GM19043 (cell line): ENCODE results near the gene LRP8.
"Not testable (repeated sequence)": the region's sequence is repeated elsewhere in the genome, so short reads cannot be mapped to it uniquely, and the experiment has no call there.

Experiments used
- ATAC-seq: cut with Tn5 transposase; IDR thresholded peaks from one replicate; pipeline ENCODE4 v1.9.1; 2021; ENCODE audit warnings: low read depth; ENCODE audit not compliant: unreplicated experiment

Gene LRP8

DNA sequence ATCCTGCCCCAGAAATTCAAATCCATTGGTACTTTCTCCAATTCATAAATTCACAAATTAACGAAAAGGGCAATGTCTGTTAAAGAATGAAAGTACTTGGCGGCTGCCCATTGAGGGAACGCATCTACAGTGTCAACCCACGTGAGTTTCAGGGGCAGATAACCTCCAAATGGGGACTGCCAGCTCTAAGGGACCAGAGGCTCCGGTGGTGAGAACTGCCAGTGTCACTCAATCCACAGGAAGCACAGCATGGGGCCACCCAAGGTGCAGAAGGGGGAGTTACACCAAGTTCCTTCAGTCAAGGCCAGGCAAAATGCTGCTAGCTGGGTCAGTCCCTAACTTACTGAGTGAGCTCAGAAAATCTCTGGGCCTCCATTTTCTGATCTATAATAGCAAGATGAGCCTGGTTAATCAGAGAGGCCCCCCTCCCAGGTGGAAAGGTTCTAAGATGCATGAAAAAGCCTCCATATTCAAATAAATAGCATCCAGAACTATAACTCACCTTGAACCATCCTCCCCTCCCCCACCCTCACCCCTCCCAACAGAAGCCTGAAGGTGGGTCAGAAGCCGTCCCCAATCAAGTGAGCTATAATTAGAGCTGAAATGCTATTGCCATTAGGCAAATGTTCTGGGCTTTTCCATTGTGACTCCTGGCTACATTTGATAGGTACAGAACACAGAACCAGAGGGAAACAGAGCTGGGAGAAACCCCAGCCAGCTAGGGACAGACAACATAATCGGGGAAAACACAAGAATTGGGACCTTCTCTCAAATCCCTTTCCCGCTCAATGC lies 41.7 kb downstream of the LRP8 start:
- no peak for ATAC-seq

DNA sequence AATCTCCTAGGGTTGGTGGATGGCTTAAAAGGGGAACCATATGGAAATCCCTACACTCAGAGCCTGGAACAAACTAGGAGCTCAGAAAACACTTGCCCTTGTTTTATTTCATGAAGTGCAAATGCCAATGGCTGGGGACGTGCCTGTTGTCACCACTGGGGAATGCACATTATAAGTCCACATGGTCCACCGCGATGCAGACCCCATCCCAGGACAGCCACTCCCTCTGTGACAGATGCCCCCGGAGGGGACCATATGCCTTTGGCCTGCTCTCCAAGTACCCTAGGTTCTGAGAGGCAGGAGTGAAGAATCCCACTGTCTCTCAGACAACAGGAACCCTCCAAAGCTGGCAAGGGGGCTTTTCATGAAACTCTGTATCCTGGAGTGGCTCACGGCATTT lies 42.3 kb downstream of the LRP8 start:
- ATAC-seq: no peak

DNA sequence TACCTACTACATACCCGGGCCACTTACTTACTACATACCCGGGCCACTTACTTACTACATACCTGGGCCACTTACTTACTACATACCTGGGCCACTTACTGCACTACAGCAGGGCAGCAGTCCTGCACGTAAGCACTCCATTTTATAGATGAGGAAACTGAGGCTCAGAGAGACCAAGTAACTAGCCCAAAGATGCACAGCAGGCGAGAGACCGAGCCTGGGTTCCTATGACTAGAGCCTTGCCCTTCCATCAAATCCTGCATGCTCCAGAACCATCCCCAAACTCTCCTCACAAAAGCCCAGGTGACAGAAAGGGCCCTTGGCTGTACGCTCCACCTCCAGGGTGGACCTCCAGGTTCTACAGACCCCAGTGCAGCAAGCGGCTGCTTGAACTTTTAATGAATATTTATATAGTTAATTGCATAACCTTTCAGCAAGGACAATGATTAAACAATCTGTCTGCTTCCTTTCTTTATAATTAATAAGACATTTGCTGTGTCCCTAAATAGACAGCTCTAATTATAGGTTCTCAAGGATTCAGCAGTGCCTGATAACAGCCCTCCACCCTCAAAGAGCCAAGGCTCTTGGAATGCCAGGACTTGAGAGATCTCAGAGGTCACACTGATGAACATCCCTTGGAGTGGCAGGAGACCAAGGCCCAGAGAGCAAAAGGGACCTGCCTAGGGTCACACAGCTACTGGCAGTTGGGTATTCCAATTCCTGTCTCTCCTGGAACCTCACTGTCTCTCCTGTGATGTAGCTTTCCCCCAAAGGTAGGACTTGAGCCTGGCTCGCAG lies 43.4 kb downstream of the LRP8 start:
- ATAC-seq: no peak

DNA sequence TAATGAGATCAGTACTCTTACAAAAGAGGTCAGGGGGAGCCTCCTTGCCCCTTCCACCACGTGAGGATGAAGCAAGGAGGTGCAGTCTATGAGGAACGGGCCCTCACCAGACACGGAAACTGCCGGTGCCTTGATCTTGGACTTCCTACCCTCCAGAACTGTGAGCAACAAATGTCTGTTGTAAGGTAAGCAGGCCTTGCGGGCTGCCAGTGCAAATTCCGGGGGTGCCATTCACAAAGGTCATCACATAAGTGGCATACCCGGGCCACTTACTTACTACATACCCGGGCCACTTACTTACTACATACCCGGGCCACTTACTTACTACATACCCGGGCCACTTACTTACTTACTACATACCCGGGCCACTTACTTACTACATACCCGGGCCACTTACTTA lies 44.7 kb downstream of the LRP8 start:
- ATAC-seq: not testable (repeated sequence)

DNA sequence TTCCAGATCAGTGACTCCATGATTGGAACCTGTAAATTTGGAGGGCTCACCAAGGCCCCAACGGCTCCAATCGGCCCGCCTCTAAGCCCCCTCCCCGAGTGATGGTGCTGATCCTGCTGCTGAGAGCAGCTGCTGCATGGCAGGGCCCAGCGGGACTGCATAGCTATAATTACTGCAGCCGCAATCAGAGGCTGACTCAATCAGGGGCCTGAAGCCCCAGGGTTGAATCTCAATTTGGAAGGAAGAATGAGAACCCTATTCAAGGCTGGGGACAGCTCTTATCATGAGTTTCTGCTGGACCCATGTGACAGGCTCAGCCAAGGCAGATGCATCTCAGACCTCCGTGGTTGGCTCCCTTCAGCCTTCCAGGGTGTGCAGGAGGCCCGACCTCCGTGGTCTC lies 46.7 kb downstream of the LRP8 start:
- ATAC-seq: no peak

DNA sequence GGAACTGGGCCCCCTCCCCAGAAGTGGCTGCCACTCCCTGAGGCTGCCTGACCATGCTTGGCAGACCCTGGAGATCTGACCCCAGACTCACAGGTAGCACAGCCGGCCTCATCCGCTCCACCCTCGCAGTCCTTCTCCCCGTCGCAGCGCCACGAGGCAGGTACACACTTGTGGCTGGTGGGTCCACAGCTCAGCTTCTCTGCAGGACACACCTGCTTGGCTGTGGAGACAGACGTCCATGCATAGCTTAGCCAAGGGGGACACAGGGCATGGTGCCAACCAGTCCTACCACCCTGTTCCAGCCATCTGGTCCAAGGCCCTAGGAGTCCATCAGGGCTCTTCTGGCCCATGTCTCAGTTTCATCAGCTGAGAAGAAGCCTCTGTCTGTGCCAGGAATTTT lies 47.4 kb downstream of the LRP8 start:
- no peak for ATAC-seq

DNA sequence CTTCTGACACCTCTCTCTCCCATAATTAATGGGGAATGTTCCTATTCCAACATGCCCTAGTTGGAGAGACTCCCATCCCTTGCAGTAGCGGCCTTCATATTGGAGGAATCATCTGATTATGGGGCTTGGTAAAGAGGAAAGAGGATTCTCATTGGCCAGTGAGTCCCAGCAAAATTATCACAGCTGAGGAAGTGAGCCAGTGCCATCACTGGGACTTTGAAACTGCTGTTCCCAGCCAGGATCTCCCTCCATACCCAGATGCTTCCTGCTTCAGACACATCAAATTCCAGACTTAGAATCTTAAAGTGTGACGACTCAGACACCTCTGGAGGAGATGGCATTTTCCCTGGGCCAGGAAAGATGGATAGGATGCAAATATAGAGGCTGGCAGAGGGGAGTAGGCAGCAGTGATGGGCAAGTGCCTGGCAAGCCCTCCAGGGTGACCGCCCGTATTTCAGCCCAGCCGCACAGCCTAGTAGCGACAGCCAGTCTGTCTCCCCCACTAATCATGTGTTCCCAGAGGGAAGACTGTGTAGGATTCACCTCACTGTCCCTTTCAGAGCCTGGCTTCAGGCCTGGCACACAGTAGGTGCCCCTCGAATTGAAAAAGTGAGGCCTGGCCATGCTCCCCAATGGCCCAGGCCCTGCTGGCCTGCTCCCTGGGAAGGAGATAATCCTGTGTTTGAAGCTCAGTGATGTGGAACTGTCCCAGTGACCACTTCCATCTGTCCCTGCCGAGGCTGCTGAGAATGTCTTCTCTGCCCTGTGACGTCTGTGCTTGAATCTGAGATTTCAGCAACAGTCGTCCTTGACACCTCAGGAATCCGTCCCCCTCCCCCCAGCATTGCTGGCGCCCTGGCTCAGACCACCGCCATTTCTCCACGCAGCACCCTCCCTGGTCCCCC lies 48.3 kb downstream of the LRP8 start:
- no peak for ATAC-seq

DNA sequence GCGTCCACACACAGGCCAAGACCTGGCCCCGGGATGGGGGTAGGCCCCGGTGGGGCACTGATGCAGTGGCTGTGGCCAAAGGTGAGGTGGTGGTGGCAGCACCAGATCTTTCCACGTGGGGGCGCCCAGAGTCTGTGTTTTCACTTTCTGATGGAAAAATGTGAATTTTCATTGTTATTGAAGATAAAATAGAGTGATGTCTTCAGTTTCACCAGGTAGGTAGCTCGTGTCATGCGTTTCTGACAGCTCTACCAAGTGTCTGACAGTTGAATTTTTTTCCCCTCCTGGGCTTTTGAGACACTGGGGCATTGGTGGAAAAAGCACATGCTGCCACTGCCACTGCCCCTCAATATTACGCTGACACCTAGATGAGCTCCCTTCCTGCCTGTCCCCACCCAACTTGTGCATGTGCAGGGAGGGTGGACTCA lies 49.6 kb downstream of the LRP8 start:
- ATAC-seq: no peak

DNA sequence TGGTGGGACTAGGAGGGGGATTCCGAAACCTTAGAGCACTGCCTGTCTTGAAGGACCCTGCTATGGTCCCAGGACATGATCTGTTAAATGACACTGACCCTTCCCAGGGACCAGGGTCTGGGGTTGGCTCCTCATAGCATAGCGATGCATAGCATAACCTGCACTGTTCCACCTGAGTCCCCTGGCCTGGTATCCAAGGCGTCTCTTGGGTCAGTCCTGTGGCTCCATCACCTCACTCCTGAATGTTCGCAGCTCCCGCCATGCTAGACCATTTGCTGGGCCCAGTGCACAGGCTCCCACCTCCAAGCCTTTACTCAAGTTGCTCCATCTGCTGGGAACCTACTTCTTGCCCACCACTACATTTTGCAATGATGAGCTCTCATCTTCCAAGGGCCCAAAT lies 50.5 kb downstream of the LRP8 start:
- ATAC-seq: no peak

DNA sequence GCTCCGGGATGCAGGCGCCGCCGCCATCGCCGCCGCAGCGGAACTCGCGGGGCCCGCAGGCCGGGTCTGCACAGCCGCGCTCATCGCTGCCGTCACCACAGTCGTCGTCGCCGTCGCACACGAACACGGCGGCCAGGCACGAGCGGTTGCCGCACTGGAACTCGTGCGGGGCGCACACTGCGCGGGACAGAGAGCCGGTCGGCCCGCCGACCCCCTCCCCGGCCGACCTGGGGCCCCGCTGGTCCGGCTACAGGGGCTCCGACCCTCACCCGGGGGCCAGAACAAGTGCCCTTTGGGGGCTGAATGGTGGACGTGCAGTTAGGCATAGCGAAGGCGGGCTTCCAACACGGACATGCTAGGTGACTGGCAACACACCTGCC lies 51.0 kb downstream of the LRP8 start:
- no peak for ATAC-seq

DNA sequence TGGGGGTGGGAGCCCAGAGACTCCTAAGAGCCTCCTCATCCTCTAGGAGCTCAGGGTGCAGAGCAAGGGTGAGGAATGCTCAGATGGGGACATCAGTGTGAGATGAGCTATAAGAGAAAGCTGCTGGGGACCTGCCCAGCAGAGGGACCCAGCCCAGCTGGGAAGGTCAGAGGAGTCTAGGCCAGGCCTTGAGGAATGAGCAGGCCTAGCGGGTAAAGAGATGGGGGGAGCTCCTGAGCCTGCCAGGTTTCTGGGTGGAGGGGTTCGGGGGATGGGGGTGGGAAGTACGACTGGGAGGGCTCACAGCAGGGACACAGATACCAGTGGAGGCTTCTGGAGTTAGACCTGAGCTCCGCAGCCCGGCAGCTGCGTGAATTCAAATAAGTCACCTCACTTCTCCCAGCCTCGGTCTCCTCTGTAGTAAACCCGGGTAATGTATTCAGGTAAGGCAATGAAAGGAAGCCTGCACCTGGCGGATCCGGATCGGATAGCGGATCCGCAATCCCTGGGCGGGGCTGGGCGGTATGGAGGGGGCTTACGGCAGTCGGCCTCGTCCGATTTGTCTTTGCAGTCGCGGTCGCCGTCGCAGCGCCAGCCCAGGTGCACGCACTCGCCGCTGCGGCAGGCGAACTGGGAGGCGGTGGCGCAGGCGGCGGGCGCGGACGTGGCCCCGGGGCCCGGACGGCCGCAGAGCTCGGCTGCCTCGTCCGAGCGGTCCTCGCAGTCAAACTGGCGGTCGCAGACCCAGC lies 51.5 kb downstream of the LRP8 start:
- no peak for ATAC-seq

DNA sequence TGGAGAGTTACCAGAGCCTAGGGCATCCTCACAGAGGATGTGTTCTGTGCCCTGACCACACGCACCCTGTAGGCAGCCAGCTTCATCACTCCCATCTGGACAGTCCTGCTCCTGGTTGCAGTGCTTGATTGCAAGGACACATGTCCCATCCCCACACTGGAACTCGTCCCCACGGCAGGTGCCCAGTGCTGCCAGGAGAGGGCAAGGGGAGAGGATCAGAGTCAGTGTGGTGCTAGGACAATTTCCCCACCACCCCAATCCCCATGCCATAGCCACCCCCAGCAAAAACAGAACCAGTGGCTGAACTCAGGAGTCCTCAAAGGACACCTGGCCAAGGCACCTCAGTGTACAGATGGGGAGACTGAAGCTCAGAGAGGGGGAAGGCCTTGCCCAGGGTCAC lies 52.3 kb downstream of the LRP8 start:
- ATAC-seq: no peak

DNA sequence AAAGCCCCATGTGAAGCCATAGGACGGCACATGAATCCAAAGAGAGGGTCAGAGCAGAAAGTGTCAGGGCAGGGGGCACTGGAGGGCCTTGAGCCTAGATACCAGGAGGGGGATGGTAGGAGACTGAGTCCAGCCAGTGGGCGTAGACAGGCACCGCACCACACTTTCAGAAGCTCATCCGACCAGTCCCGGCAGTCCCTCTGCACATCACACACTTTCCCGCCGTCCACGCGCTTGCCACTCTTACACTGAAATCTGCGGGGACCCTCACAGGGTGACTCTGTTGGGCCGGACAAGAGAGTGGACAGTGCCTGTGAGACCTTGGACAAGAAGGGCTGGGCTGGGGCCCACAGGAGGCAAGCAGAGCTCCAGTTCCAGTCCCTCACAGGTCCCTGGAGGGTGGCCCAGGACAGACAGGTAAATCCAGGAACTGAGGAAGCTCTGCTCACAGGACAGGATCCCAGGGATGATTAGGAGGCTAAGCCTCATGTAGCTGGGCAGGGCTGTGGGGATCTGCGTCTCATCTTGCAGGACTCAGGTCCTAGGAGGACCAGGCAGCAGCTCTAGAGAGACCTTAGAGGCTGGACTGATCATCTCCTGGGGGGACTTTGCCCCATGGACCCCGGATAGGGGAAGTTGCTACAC lies 53.2 kb downstream of the LRP8 start:
- no peak for ATAC-seq

DNA sequence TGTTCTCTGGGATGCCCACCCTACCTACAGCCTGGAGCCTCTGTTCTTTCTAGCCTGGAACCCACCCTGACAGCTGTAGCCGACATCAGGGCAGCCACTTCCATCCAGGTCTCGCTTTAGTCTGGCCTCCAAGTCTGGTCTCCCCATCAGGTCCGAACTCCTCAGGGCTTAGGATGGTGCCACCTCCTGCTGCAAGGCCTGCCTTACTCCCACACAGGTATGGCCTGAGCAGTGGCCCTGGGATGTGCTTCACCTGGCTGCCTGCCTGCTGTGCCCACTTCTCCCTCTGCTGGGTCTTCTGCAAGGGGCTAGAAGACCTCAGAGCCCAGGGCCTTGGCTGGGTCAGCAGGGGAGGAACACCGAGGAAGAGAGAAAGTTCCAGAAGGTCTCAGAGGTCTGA lies 53.8 kb downstream of the LRP8 start:
- ATAC-seq: no peak

DNA sequence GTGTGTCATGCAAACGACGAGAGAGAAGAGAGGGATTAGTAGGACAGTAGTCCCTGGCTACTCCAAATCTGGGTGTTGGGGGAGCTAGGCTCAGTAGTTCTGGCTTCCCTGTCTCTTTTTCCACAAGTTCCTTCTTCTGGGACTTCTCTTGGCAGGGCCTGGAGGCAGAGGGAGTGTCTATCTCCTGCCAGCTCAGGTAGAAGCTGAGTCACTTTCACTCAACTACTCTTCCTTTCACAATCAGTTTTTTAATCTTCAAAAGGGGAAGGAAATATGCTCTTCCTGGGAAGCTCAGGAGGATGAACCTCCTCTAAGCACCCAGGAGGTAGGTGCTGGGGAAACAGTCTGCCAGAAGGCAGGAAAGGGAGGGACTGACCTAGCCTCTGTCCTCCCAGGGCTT lies 54.3 kb downstream of the LRP8 start:
- no peak for ATAC-seq

DNA sequence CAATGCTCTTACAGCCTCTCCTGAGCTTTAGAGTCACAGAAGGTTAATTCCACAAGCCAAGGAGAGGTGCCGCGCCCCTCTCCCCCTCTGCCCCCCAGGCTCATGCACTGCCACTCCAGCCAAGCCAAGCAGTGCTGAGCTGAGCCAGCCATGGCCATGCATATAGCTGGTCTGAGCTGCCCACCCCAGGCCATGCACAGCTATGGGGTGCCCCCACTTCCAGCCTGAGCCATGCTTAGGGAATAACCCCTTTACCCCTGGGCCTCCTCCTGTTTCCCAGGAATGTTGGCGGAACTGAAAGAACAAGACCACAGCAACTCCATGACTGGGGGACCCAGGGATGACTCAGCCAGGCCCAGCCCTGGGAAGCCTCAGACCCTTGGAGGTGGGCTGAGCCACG lies 55.5 kb downstream of the LRP8 start:
- ATAC-seq: no peak

DNA sequence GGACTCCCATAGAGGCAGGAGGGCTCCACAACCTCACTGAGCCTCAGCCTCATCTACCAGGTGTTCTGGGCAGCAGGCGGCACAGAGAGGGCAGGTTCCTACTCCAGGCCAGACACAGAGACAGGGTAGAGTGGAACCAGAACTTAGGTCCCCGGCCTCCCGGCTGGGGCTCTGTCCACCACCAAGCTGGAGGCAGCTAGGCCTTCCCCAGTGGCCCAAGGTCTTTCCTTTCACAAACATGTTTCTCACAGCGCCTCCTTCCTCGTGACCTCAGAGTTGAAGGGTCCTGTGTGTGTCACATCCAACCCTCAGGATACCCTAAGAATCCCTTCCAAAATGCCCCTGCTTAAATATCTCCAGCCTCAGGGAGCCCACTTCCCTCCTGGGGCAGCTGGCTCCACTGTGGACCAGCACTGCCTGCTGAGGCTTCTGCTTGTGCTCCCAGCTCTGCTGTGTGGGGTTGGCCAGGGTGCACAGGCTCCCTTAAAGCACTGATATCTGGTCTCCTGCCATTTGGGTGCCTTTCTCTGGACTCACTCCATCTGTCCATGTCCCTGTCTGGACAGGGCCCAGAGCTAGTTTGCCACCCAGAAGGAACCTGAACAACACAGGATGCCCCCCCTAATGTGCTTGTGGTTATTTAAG lies 56.3 kb downstream of the LRP8 start:
- ATAC-seq: no peak

DNA sequence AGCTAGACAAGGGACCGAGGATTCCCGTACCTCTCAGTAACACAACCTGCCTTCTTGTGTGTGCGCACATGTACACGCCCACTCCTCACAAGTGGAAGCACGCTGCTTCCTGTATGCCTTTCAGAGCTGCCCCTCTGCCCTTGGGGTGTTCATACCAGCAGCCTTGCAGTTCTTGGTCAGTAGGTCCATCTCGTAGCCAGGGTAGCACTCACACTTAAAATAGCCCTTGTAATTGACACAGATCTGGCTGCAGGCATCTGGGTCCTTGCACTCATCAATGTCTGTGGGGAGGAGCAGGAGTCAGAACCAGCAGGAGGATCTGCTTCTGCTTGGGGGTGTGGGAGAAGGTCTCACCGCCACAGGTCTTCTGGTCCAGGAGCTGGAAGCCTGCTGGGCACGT lies 57.0 kb downstream of the LRP8 start:
- ATAC-seq: no peak

DNA sequence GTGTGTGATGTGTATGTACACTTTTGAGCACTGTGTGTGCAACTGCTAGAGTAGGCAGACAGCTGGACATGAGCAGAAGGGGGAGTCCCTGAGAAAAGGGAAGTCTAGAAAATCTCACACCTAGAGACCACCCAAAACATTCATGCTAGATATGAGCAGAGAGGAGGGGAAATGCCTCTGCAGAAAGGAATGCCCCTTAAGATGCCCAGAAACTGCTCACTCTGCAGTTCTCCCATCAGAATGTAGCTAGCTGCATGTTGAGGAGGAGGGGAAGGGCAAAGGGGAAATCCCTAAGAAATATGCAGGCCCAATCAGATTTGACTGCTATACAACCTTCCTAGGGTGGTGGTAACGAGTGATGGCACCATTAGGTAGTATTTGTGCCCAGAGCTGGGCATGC lies 57.8 kb downstream of the LRP8 start:
- ATAC-seq: no peak
